IgD-negative memory B cell (primary cell): ENCODE data around the gene COX7B2. TPM values are rescaled to one million over a fixed set of nuclear protein-coding genes. Genes with fewer than 3 reads are reported as not detected.

ENCODE experiments used
- H3K27ac Mint-ChIP-seq, 3 donors: one replicate each; pipeline ENCODE4 v1.8.0; 2020 to 2022; ENCODE audit warnings: mild to moderate bottlenecking in 3 of 3, mixed read lengths in 3 of 3, moderate library complexity in 1 of 3
- H3K27me3 Mint-ChIP-seq: one replicate; pipeline ENCODE4 v1.8.0; 2021; ENCODE audit warnings: mixed read lengths
- H3K36me3 Mint-ChIP-seq: one replicate; pipeline ENCODE4 v1.8.0; 2020; ENCODE audit warnings: mild to moderate bottlenecking, mixed read lengths
- H3K4me1 Mint-ChIP-seq, 3 donors: one replicate each; pipeline ENCODE4 v1.8.0; 2020 to 2022; ENCODE audit warnings: mixed read lengths in 3 of 3, mild to moderate bottlenecking in 1 of 3
- H3K4me3 Mint-ChIP-seq, 4 donors: one replicate each; pipeline ENCODE4 v1.8.0; 2020 to 2022; ENCODE audit warnings: mild to moderate bottlenecking in 4 of 4, mixed read lengths in 4 of 4, moderate library complexity in 3 of 4
- H3K9me3 Mint-ChIP-seq, 3 donors: one replicate each; pipeline ENCODE4 v1.8.0; 2020 to 2021; ENCODE audit warnings: mixed read lengths in 3 of 3, mild to moderate bottlenecking in 1 of 3
- polyA plus RNA-seq: library from polyadenylated mRNA; unstranded; fragments of 300-500 nt; fragmentation: Illumina TruSeq; gene quantifications from one replicate; pipeline ENCODE4 v1.2.3, GENCODE V29; 2021

COX7B2 gene
- polyA plus RNA-seq, 1 donor from 2014 or later: not detected

- H3K27ac Mint-ChIP-seq: no peak overlapping the region
- H3K36me3 Mint-ChIP-seq: no peaks in the 10 kb centered on the region
- H3K4me1 Mint-ChIP-seq: no peaks in the 10 kb centered on the region
- H3K9me3 Mint-ChIP-seq: no peaks in the 10 kb centered on the region
- H3K4me3 Mint-ChIP-seq: no peak overlapping the region
- H3K27me3 Mint-ChIP-seq: peaks cover 4% of the 10 kb centered on the region
These were observed 21.8 kb upstream of the COX7B2 start for GRCh38 chr4:46930891-46931290.

DNA sequence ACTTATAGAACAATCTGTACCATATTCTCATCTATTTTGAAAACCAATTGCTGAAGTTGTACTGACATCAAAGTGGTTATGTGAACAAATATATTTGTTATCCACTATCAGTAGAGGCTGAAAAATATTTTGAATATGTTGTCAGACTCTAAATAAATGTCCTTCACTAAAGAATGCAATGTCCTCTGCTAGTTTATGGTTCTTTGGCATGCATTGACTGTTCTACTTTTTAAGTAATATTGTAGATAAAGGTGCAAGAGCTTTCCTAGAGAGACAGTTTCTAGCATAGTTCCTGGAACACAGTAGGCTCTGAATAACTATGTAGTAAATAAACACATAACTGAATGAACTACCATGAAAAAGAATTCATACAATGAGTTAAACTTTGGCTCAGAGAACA, 18.2 kb upstream of the COX7B2 start:
- Mint-ChIP-seq H3K9me3 (no peaks in the 10 kb centered on the region), H3K4me1 (no peaks in the 10 kb centered on the region), H3K36me3 (no peaks in the 10 kb centered on the region), H3K27me3 (peaks cover 4% of the 10 kb centered on the region), H3K4me3 (no peak overlapping the region), H3K27ac (no peak overlapping the region)

GRCh38 chr4:46924789-46925529, 15.9 kb upstream of the COX7B2 start:
- no peaks in the 10 kb centered on the region for H3K9me3 Mint-ChIP-seq
- H3K4me3 Mint-ChIP-seq: no peak overlapping the region
- no peak overlapping the region for H3K27ac Mint-ChIP-seq
- no peaks in the 10 kb centered on the region for H3K36me3 Mint-ChIP-seq
- H3K4me1 Mint-ChIP-seq: no peaks in the 10 kb centered on the region
- H3K27me3 Mint-ChIP-seq: no peaks in the 10 kb centered on the region

GRCh38 chr4:46922205-46922604, 13.2 kb upstream of the COX7B2 start:
- no peaks in the 10 kb centered on the region for H3K36me3 Mint-ChIP-seq
- no peak overlapping the region for H3K4me3 Mint-ChIP-seq
- H3K27ac Mint-ChIP-seq: no peak overlapping the region
- H3K27me3 Mint-ChIP-seq: no peaks in the 10 kb centered on the region
- H3K9me3 Mint-ChIP-seq: no peaks in the 10 kb centered on the region
- H3K4me1 Mint-ChIP-seq: no peaks in the 10 kb centered on the region

DNA sequence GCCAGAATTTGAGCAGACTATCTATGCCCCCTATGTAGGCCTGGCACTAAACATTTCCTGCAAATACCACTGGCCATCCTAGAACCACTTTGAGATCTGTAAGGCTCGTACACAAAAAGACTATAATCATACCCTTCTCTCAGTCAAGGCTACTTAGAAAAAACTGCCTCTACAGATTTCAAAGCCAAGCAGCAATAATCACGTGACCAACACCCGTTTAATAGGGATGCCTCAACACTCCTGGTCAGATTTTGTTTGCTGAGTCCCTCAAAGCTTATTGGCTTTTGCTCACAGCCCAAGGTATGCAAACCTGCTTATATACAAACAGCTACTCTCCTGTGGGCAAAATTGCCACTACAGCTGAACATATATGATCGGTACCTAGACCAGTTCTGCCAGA, 897 bp downstream of the COX7B2 start:
- H3K36me3 Mint-ChIP-seq: no peaks in the 10 kb centered on the region
- no peaks in the 10 kb centered on the region for H3K27me3 Mint-ChIP-seq
- H3K4me3 Mint-ChIP-seq: no peak overlapping the region
- H3K4me1 Mint-ChIP-seq: no peaks in the 10 kb centered on the region
- H3K9me3 Mint-ChIP-seq: peaks cover 0 to 9% (median 2%) of the 10 kb centered on the region in 3 donors
- H3K27ac Mint-ChIP-seq: no peak overlapping the region

- Mint-ChIP-seq H3K27me3 (no peaks in the 10 kb centered on the region), H3K4me3 (no peak overlapping the region), H3K9me3 (peaks cover 0 to 2% (median 0%) of the 10 kb centered on the region in 3 donors), H3K36me3 (no peaks in the 10 kb centered on the region), H3K27ac (no peak overlapping the region), H3K4me1 (no peaks in the 10 kb centered on the region)
These were observed 9.0 kb downstream of the COX7B2 start for GRCh38 chr4:46900082-46900481.

GRCh38 chr4:46894826-46895225, 14.2 kb downstream of the COX7B2 start:
- H3K9me3 Mint-ChIP-seq: peaks cover 0 to 2% (median 0%) of the 10 kb centered on the region in 3 donors
- H3K36me3 Mint-ChIP-seq: no peaks in the 10 kb centered on the region
- no peaks in the 10 kb centered on the region for H3K27me3 Mint-ChIP-seq
- no peak overlapping the region for H3K4me3 Mint-ChIP-seq
- no peak overlapping the region for H3K27ac Mint-ChIP-seq
- H3K4me1 Mint-ChIP-seq: no peaks in the 10 kb centered on the region

- H3K9me3 Mint-ChIP-seq: peaks cover 0 to 7% (median 2%) of the 10 kb centered on the region in 3 donors
- no peaks in the 10 kb centered on the region for H3K4me1 Mint-ChIP-seq
- H3K36me3 Mint-ChIP-seq: no peaks in the 10 kb centered on the region
- no peaks in the 10 kb centered on the region for H3K27me3 Mint-ChIP-seq
- no peak overlapping the region for H3K27ac Mint-ChIP-seq
- no peak overlapping the region for H3K4me3 Mint-ChIP-seq
These were observed 19.0 kb downstream of the COX7B2 start for GRCh38 chr4:46890056-46890455.

DNA sequence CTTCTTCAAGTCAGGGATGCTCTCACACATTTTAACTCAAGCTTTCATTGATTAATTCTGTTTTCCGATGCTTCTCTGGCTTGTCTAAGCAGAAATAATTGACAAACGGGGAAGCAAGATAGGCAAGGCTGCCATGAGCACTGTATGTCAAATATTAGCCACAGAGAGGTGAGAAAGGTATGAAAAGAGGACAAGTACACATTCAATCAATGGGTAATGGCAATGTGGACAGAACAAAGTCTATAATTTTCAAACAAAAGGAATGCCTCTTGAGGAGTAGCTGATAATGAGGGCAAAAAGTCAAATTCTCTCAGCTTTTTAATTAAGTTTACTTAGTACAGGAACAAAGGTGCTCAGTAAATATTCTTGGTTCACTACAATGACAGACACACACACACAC, 19.6 kb downstream of the COX7B2 start:
- Mint-ChIP-seq H3K4me1 (no peaks in the 10 kb centered on the region), H3K27ac (no peak overlapping the region), H3K36me3 (no peaks in the 10 kb centered on the region), H3K9me3 (peaks cover 0 to 7% (median 2%) of the 10 kb centered on the region in 3 donors), H3K4me3 (no peak overlapping the region), H3K27me3 (no peaks in the 10 kb centered on the region)

- no peaks in the 10 kb centered on the region for H3K4me1 Mint-ChIP-seq
- H3K27me3 Mint-ChIP-seq: no peaks in the 10 kb centered on the region
- no peak overlapping the region for H3K4me3 Mint-ChIP-seq
- no peaks in the 10 kb centered on the region for H3K36me3 Mint-ChIP-seq
- peaks cover 0 to 4% (median 2%) of the 10 kb centered on the region in 3 donors for H3K9me3 Mint-ChIP-seq
- H3K27ac Mint-ChIP-seq: no peak overlapping the region
These were observed 22.3 kb downstream of the COX7B2 start for GRCh38 chr4:46886711-46887110.

DNA sequence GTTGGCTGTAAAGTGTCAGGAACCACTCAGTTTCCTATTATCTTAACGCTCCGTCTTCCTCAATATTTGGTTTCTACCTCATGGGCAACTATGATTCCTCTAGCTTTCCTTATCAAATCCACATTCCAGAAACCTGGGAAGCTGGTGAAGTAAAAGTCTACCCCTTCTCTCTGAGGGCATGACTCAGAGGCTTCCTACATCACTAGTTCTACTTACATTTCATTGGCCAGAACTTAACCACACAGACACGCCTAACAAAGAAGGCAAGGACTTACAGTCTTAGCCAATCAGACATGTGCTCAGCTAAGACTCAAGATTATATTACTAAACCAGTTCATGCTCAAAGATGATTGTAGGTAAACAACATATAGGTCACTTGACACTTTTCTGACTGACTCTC, 30.4 kb downstream of the COX7B2 start:
- no peaks in the 10 kb centered on the region for H3K4me1 Mint-ChIP-seq
- no peak overlapping the region for H3K27ac Mint-ChIP-seq

GRCh38 chr4:46874811-46875210, 34.2 kb downstream of the COX7B2 start:
- peaks cover 0 to 8% (median 2%) of the 10 kb centered on the region in 3 donors for H3K9me3 Mint-ChIP-seq
- H3K27ac Mint-ChIP-seq: no peak overlapping the region
- H3K4me3 Mint-ChIP-seq: no peak overlapping the region
- H3K36me3 Mint-ChIP-seq: no peaks in the 10 kb centered on the region
- H3K4me1 Mint-ChIP-seq: no peaks in the 10 kb centered on the region
- H3K27me3 Mint-ChIP-seq: no peaks in the 10 kb centered on the region

More for the DNA sequence above, 30.4 kb downstream of the COX7B2 start:
- H3K36me3 Mint-ChIP-seq: no peaks in the 10 kb centered on the region
- no peaks in the 10 kb centered on the region for H3K27me3 Mint-ChIP-seq
- H3K4me3 Mint-ChIP-seq: no peak overlapping the region
- peaks cover 0 to 2% (median 2%) of the 10 kb centered on the region in 3 donors for H3K9me3 Mint-ChIP-seq

GRCh38 chr4:46870411-46870810, 38.6 kb downstream of the COX7B2 start:
- H3K4me3 Mint-ChIP-seq: no peak overlapping the region
- H3K9me3 Mint-ChIP-seq: peaks cover 0 to 8% (median 0%) of the 10 kb centered on the region in 3 donors
- no peak overlapping the region for H3K27ac Mint-ChIP-seq
- H3K4me1 Mint-ChIP-seq: no peaks in the 10 kb centered on the region
- no peaks in the 10 kb centered on the region for H3K27me3 Mint-ChIP-seq
- H3K36me3 Mint-ChIP-seq: no peaks in the 10 kb centered on the region

DNA sequence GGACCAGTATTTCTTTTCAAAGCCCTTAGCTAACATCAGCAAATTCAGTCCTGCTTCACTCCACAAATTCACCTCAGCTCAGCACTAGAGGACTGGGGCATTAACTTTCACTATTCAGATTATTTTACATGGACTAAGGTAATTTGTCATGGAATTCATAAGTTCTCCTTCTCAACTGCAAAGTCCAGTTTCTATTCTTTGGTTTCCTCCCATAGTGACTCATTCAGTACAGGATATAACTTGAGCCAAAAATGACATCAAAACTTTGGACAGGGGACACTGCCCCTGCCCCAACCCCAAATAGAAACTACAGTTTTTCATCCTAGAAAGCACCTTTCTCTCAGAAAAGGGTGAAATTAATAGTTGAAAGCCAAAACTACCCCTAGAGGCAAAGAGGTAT, 52.7 kb downstream of the COX7B2 start:
- H3K27ac Mint-ChIP-seq: no peak overlapping the region
- no peaks in the 10 kb centered on the region for H3K27me3 Mint-ChIP-seq
- no peaks in the 10 kb centered on the region for H3K36me3 Mint-ChIP-seq
- H3K4me1 Mint-ChIP-seq: no peaks in the 10 kb centered on the region
- H3K9me3 Mint-ChIP-seq: peaks cover 0 to 2% (median 0%) of the 10 kb centered on the region in 3 donors
- no peak overlapping the region for H3K4me3 Mint-ChIP-seq

DNA sequence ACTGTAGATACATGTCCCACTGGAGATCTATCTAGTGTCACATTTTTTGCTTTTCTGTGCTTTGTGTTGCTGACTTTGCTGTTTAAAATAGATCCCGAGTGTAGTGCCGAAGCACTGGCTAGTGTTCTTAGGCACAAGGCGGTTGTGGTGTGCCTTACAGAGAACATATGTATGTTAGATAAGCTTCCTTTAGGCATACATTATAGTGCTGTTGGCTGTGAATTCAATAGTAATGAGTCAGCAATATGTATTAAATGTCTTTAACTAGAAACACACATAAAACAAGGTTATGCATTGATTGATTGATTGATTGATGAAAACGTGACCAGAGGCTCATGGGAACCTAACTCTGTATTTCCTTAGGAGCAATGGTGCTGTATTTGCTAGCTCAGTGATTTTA, 56.2 kb downstream of the COX7B2 start:
- Mint-ChIP-seq H3K4me3 (no peak overlapping the region), H3K9me3 (no peaks in the 10 kb centered on the region), H3K27ac (no peak overlapping the region), H3K27me3 (no peaks in the 10 kb centered on the region), H3K4me1 (no peaks in the 10 kb centered on the region), H3K36me3 (no peaks in the 10 kb centered on the region)

GRCh38 chr4:46850026-46850425, 59.0 kb downstream of the COX7B2 start:
- H3K9me3 Mint-ChIP-seq: no peaks in the 10 kb centered on the region
- no peaks in the 10 kb centered on the region for H3K4me1 Mint-ChIP-seq
- no peak overlapping the region for H3K27ac Mint-ChIP-seq
- no peaks in the 10 kb centered on the region for H3K27me3 Mint-ChIP-seq
- H3K36me3 Mint-ChIP-seq: no peaks in the 10 kb centered on the region
- H3K4me3 Mint-ChIP-seq: no peak overlapping the region
